ENCODE results near the gene SLTM.

- TF ChIP-seq CTCF (conservative IDR thresholded peaks at IDR 0.05; ENCODE audit: low read length) (no peak), EZH2phosphoT487 (IDR thresholded peaks at IDR 0.05; ENCODE audit: borderline replicate concordance, low read depth, low read length) (no peak)
Measured at GRCh38 chr15:58862326-58862725, 71.2 kb downstream of the SLTM start.
